Stimulated activated CD4-positive, alpha-beta T cell treated with anti-CD3 and anti-CD28 coated beads, Interleukin-1b, Interleukin-23, amount 100 ng/mL, for 1 hour (primary cell): ENCODE measurements around the gene PIGW.
"Not testable (repeated sequence)": the region's sequence is repeated elsewhere in the genome, so short reads cannot be mapped to it uniquely, and the experiment has no call there.

ENCODE experiments used
- DNase-seq, 2 donors: peaks; one replicate each; pipeline ENCODE4 v3.0.0-alpha.2; 2020; ENCODE audit warnings: low read depth in 2 of 2

The PIGW gene

DNA sequence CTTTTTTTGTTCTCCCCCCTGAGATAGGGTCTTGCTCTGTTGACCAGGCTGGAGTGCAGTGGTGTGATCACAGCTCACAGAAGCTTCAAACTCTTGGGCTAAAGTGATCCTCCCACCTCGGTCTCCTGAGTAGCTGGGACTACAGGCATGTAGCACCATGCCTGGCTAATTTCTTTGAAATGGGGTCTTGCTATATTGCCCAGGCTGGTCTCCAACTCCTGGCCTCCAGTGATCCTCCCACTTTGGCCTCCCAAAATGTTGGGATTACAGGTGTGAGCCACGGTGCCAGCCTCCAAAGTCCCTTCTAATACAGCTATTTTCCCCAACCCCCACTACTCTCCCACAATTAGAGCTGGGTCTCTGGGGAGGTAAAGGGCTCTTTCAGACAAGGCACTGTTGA lies 26.3 kb upstream of the PIGW start:
- DNase-seq = not testable (repeated sequence)

DNA sequence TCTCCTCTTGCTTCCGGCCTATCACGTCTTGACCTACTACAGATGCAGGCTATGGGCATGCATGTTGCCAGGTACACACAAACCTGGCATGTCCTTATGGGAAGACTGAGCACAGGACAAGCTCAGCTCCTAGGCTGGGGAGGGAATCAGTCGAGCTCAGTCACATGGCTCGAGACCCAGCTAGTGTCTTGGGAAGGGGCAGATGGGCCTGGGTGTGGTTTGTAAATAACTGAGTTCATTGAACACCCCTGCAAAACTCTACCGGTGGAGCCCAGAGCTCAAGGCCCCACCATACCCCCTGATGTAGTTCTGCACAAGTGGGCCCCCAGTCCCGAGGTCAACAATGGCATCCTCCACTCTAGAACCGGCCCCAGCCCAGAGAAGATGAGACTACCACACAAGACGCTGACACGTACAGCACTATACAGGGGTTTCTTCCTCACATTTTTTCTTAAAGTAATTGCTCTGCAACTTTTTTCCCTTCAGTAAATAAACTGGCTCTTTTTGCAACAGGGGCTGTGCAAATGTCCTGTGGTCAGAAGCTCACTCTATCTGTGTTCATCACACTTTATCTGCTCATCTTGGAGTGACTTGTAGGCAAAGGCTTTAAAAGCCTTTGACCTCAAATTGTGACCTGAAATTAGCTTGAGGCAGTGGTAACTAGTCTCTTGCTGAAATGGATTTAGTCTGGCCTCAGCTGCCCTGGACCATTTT lies 25.4 kb upstream of the PIGW start:
- no peak for DNase-seq

DNA sequence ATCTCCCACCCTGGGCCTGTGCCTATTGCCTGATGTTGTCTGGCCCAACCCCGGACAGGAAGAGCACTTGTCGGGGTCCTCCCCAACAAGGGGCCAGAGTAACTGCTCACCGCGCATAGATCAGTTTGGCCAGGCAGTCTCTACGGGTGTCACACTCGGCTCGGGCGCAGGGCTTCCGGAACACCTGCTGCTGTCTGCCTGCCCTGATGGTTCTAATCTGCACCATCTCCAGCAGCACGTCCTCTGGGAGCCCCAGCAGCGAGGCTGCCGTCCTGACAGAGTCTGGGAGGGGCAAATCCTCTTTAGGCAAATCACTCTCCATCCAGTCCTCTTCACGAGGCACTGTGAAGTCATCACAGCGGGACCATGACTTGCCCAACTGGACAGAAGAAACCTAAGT lies 24.2 kb upstream of the PIGW start:
- DNase-seq = no peak

DNA sequence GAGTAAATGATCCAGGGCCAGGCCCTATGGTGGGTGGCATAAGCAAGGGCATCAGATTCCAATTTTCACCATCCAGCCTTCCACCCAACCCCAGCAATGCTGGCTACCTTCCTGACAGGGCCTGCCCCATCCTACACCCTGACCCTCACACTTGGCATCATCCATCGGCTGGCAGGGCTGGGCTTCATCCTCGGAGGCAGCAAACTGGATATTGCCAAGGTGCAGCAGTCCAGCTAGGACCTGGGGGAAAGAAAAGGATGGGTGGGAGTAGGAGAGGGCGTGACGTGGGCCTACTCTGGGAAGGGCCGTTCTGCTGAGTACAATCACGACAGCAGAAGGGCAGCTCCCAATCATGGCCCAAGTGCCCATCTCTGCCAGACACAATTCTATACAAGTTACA lies 23.6 kb upstream of the PIGW start:
- DNase-seq = no peak

DNA sequence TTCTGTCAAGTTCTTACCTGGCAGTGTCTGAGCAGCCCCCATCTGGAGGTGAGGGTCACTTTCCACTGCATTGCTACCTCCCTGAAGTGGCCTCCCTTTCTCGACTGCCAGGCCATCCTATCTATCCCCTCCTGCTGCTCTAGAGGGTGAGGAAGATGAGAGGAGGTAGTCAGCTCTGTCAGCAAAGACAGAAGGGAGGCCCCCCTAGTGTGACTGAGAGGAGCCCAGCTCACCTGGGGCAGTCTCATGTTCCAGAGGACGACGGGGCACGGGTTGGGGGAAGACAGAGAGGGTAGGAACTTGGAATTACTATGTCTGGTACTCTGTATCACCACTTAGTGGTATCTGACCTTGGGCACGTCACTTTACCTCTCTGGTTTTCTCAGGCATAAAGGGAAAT lies 22.1 kb upstream of the PIGW start:
- no peak for DNase-seq

DNA sequence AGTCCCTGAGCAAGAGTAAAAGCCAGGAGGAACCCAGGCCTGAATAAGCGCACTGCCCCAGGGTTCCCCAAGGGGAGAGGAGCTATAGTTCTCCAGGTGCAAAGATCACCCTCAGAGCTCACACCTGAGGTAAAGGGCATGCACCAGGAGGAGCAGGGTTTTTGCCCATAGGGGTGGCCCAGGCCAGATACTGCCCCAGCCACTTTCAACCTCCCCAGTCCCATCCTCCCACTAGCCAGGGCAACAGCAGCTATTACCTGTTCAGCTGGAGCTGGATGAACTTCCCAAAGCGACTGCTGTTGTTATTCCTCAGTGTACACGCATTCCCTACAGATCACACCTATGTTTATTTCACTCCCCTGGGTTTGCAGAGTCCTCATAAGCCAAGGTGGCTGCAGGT lies 19.9 kb upstream of the PIGW start:
- no peak for DNase-seq

DNA sequence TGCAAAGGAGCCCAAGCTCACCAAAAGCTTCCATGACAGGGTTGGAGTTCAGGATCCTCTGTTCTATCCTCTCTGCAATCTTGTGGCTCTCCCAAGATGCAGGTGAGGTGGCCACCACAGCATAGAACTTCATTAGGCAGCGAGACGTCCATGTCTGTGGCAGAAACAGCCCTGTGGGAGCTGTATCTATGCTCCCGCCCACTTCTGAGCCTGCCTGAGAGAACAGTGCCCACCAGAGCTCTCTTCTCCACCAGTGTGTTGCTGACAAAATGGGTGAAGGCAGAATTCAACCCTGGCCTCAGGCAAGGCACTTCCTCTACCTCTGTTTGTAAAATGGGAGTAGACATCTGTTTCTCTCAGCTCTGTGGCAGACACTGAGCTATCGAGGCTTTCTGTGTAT lies 18.9 kb upstream of the PIGW start:
- no peak for DNase-seq

DNA sequence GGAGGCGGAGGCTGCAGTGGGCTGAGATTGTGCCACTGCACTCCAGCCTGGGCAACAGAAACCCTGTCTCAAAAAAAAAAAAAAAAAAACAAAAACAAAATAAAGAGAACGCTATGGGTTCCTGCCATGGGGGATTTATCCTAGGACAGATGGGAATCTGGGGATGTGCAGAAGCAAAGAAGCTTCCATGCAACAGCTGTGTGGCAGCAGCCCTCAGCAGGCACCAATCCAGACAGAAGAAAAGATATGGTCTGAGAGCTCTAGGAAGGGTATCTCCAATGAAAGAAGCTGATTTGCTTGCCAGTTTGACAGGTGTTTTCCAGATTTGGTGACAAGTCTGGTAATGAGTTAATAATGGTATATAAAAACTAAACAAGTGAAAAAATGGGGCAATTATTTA lies 11.7 kb upstream of the PIGW start:
- DNase-seq = no peak

DNA sequence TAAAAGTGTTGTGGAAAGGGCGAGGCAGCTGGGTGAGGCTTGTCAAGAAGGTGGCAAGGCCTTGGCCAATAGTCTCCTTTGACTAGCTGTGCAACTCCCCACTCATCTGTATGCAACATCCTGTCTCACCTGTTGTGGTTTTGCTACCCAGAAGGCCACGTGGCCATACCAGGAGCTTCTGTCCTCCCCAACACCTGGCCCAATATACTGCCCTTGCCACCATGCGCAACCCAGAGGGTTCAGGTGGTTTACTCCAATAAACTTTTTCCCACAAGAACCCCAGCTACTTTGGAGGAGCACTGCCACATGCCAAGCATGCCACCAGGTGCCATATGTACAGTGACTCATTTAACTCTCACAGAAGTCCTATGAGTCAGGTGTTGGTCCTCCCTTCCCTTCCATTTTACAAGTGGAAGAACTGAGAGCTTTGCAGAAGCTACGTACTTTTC lies 10.3 kb upstream of the PIGW start:
- no peak for DNase-seq

DNA sequence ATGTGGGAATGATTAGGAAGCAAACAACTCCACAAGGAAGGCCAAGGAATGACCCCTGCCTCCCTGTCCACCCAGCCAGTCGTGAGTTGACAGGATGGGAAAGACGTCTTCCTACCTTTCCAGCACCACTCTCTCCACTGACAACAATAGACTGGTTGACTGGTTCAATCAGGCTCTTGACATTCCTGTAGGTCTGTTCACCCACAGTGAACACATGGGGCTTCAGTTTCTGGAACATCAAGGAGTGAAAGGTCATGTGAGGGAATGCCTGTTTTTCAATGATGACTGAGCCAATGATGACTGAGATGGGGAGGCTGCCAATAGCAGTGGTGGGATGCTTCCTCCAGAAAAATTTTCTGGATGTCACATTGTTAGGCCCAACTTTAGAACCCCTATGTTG lies 9.7 kb upstream of the PIGW start:
- DNase-seq = no peak

DNA sequence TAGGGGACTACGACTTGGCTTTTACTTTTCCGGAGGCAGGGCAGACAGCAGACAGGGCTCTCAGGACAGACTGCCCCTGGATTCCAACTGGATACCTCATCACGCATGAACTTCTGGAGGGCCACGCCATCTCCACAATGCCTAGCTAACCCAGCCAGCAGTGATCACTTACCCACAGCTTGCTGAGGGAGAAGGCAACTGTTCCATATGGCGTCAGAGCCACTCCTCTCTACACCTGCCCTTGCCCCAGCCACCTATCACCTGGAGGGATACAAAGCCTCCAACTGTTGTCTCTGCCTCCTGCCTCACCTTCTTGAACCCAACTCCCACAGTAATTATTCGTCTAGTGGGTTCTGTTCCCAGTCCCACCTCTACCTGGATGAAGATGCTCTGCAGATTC lies 8.9 kb upstream of the PIGW start:
- no peak for DNase-seq

DNA sequence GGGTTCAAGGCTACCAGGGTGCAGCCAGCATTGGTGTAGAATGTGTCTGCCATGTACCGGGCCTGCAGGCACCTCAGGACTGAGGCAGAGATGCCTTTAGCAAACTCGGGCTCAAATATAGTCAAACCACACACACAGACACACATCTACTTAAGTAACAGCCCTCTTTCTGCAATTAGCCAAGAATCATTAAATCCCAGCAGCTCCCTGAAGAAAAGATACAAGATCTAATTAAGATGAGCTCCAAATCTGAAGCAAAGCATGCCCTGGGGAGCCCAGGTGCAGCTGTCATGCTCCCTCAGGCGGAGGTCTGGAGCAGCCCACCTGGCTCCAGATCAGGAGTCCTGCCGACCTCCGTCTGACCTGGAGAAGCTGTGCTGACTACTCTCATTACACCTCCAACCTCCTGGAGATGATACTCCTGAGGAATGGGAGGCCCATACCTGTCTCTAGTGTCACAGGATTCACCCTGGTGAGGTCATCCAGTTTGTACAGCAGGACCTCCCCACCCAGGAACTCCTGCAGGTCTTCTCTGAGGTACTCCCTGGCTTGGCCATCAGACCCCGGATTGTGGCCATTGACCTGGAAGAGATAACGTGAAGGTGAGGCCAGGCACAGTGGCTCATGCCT lies 7.1 kb upstream of the PIGW start:
- no peak for DNase-seq

DNA sequence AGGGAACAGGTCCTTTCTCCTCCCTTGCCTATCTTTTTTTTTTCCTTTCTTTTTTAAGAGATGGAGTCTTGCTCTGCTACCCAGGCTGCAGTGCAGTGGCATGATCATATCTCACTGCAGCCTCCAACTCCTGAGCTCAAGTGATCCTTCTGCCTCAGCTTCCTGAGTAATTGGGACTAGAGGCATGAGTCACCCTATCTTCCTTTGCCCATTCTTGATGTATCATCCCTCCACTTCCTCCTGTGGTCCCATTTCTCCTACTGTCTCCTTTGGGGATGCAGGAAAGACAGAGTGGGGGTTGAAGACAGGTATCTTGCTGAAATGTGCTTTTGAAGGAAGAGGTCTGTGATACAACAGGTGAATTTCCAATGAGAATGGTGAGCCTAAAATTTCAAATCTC lies 5.7 kb upstream of the PIGW start:
- no peak for DNase-seq

DNA sequence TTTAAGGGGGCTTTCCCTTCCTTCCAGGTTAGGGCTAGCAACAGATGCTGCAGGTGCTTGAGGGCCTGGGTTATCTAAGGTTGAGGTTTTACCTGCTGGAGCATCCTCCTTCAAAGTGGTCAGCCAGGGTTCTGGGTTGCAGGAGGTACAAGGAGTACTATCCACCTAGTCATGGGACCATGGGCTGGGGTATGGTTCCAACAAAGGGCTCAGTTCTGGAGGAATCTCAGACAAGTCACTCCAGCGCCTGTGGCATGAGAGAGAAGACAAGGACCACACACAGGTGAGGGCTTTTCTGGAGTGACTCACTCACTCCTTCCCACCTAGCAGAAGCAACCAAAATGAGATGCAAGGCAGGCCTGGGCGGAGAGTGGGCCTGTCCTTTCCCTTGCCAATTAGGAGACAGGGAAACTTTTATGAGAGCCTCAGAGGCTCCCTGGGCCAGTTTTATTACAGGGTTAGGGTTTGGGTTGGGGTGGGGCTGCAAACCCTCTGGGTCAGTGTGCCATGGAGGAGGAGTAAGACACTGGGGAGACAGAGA lies 2.3 kb upstream of the PIGW start:
- DNase-seq = no peak

DNA sequence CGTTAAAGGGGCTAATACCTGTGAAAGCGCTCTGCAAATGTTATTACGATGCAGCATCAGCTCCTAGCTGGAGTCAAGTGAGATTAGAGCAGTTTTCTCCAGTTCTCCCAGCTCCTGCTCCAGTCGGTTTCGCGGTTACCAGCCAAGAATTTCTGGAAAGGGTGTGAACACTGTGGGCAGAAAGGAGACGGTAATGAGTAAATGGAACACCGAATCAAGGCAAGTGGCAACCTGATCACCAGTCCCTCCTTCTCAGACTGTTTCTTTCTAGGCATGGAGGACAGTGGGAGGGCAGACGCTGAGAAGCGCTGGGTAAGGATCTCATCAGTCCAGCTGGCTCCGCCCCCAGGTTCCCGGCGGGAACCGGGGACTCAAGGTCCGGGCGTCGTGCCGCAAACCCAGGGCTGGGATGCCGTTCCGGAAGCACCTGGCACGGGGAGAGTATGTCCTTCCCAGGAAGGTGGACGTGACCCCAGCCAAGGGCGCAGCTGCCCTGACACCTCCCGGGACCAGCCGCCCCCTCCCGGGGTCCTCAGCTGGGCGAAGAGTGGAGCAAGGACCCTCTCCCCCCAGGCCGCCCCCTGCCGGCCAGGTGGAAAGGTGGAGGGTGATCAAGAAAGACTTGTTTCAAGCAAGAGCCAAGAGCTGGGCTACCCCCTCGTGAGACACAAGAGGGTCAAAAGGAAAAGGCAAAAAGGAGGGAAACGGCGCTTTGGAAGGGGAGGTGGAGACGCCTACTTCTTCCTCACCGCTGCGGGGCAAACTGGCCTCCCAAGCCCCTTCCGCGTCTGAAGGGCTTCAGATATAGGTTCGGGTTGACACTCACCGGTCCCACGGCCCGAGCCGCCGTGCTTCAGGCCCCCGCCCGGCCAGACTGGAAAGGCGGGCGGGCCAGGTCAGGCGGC lies 600 bp upstream of the PIGW start:
- DNase-seq = peak in 1 of 2 donors; percentile 17

DNA sequence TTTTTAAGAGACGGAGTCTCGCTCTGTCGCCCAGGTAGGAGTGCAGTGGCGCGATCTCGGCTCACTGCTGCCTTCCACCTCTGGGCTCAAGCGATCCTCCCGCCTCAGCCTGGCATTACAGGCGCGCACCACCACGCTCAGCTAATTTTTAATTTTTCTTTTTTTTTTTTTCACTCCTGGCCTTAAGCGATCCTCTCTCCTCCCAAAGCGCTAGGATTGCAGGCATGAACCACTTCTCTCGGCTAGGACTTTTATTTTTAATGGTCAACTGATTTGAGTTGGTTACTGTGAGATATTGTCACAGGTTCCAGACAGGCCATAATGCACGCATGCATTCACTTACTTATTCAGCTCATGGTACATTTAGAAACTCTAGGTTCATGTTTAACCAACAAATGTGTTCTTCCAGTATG lies 888 bp downstream of the PIGW start:
- no peak for DNase-seq

DNA sequence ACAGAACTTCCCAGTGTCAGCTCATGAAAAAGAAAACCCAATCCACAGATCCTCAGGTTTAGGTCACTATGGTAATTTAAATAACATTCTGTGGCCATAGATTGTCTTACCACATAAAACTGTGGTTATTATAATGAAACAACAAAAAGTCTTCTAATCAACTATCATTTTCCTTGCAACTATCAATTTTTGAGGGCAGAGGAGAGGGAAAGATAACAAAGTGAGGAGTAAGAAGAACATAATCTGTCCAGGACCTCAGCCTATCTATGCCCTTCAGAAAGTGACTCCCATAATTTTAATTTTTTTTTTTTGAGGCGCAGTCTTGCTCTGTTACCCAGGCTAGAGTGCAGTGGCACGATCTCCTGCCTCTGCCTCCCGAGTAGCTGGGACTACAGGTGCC lies 5.9 kb downstream of the PIGW start:
- no peak for DNase-seq

DNA sequence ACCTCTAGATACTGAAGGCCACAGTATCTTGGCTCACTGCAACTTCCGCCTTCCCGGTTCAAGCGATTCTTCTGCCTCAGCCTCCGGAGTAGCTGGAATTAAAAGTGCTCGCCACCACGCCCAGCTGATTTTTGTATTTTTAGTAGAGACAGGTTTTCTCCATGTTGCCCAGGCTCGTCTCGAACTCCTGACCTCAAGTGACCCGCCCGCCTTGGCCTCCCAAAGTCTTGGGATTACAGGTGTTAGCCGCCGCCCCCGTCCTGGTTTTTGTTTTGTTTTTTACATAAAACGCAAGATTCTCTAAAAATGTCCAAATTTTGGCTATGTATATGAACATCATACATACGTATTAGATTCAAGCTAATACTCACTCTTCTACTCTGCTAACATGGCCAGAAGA lies 8.0 kb downstream of the PIGW start:
- DNase-seq = no peak

DNA sequence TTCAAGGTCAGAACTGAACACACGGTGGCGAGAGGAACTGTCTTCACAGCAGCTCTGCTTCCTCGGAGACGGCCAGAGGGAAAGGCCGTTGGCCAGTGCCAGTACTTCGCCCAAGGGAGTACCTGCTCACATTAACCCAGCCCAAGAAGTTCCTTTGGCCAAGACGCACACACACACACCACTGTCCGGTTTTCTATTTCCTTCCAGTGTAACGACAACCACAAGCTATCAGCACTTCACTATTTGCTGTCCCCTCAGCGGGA lies 9.2 kb downstream of the PIGW start:
- DNase-seq = no peak

DNA sequence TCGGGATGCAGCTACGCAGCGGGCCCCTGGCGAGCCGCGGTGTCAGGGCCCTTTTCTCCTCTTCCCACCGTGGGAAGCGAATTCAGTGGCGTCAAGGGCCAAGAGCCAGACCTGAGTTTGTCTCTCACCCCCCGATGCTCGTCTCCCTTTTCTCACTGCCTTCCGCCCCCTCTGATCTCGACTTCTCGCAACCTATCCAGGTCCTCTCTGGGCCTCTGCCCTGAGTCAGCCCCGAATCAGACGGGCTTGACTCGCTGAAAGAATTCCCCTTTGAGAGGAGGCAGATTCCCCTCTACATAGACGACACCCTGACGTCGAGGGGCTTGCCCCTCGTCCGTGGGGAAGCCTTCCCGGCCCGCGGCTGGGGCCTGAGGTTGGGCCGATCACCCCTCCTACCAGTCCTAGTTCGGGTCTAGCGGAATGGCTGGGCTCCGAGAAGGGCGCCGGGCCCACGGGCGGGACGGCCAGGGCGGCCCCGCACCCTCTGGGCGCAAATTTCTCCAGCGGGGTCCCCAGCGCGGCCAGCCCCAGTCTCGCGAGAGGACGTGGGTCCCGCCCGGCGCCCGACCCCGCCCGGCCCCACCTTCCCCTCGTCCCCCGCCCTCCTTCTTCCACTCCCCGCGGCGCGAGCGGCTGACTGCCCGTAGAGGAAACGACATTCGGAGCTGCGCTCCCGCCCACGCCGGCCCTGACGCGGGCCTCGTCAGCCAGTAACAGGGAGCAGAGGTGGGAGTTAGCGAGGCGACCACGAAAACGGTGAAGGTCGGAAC lies 9.7 kb downstream of the PIGW start, which contains the start of gene GGNBP2:
Gene GGNBP2, plus strand, starts transcription at position 613 of the 770 bp plus-strand sequence. CDS start 806 bp downstream, outside the sequence.
- peak; percentile 78 to 87 for DNase-seq

DNA sequence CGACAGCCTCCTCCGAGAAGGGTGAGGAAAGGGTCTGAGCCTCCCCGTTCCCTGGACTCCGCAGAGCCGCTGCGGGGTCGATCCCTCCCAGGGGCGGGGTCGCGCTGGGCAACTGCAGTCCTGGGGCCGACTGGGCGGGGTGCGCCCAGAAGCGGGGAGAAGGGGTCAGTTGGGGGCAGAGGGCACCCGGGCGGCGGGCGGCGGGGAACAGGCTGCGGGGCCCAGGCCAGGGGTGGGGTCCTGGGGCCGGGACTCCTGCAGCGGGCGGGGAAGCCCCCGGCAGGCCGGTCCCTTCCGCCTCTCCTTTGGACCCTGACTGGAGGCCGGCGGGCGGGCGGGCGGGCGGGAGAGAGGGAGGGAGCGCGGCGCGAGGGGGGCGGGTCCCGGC lies 10.3 kb downstream of the PIGW start:
- no peak for DNase-seq
